Ishikawa (cell line): Measurements from ENCODE around the gene NFKB1.

ENCODE experiments used
- CEBPB ChIP-seq: IDR thresholded peaks from 2 replicates; pipeline ENCODE4 v1.6.1; 2012
- CREB1 ChIP-seq: IDR thresholded peaks from 2 replicates; pipeline ENCODE4 v1.6.1; 2012; ENCODE audit warnings: low read depth
- EGR1 ChIP-seq: IDR thresholded peaks from 2 replicates; pipeline ENCODE4 v1.6.1; 2012
- EP300 ChIP-seq: IDR thresholded peaks from 2 replicates; pipeline ENCODE4 v1.6.1; 2012; ENCODE audit warnings: borderline replicate concordance
- MAX ChIP-seq: IDR thresholded peaks from 2 replicates; pipeline ENCODE4 v1.6.1; 2012
- RAD21 ChIP-seq: IDR thresholded peaks from 2 replicates; pipeline ENCODE4 v1.6.1; 2012; ENCODE audit warnings: low read depth
- TAF1 ChIP-seq: IDR thresholded peaks from 2 replicates; pipeline ENCODE4 v1.6.1; 2012; ENCODE audit warnings: low read depth, mild to moderate bottlenecking
- TCF12 ChIP-seq: IDR thresholded peaks from 2 replicates; pipeline ENCODE4 v1.6.1; 2012; ENCODE audit warnings: low read depth
- TEAD4 ChIP-seq: IDR thresholded peaks from 2 replicates; pipeline ENCODE4 v1.6.1; 2012
- YY1 ChIP-seq: IDR thresholded peaks from 2 replicates; pipeline ENCODE4 v1.6.1; 2012; ENCODE audit warnings: low read depth
- ZBTB7A ChIP-seq: IDR thresholded peaks from 2 replicates; pipeline ENCODE4 v1.6.1; 2012; ENCODE audit warnings: low read depth

- TF ChIP-seq RAD21 (no peak), CREB1 (no peak), EGR1 (no peak), EP300 (no peak), YY1 (no peak), MAX (no peak), TEAD4 (no peak), TAF1 (no peak), CEBPB (no peak), TCF12 (no peak), ZBTB7A (no peak)
Observed at GRCh38 chr4:102533348-102533747, 32.2 kb downstream of the NFKB1 start.
